ENCODE measurements around the gene TBC1D23. TPM values are rescaled to one million over a fixed set of nuclear protein-coding genes. Genes with fewer than 3 reads are reported as not detected.

Gene TBC1D23
- total RNA-seq, 1 donor from 2014 or later: 35.9 TPM

DNA sequence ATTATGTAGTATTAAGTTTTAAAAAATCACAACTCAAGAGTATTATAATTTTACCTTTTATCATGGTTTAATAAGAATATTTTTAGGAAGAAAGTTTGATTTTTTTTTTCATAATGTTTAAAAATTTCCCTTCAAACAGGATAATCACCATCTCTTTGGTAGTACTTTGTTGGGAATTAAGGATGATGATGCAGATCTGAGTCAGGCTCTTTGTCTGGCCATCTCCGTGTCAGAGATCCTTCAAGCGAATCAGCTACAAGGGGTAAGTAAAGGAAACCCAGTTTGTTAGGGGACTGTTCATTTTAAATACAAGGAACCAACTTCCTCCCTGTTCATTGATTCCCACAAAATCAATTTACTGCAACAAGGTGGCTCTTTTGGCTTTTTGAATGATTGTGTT is 37.0 kb downstream of the TBC1D23 start:
- Histone ChIP-seq H3K36me3 (peaks cover 90% of the 10 kb centered on the region), H3K27ac (replicated peaks) (no peak overlapping the region), H3K9me3 (replicated peaks) (no peaks in the 10 kb centered on the region), H3K4me1 (no peaks in the 10 kb centered on the region), H3K27me3 (ENCODE audit: low read depth) (no peaks in the 10 kb centered on the region), H3K4me3 (no peak overlapping the region)
- no peak for DNase-seq
- intact Hi-C loops (cut with micrococcal nuclease): no loop called here
- TF ChIP-seq, protein P1, sequence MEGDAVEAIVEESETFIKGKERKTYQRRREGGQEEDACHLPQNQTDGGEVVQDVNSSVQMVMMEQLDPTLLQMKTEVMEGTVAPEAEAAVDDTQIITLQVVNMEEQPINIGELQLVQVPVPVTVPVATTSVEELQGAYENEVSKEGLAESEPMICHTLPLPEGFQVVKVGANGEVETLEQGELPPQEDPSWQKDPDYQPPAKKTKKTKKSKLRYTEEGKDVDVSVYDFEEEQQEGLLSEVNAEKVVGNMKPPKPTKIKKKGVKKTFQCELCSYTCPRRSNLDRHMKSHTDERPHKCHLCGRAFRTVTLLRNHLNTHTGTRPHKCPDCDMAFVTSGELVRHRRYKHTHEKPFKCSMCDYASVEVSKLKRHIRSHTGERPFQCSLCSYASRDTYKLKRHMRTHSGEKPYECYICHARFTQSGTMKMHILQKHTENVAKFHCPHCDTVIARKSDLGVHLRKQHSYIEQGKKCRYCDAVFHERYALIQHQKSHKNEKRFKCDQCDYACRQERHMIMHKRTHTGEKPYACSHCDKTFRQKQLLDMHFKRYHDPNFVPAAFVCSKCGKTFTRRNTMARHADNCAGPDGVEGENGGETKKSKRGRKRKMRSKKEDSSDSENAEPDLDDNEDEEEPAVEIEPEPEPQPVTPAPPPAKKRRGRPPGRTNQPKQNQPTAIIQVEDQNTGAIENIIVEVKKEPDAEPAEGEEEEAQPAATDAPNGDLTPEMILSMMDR (IDR thresholded peaks at IDR 0.05; ENCODE audit: borderline replicate concordance): no peak

DNA sequence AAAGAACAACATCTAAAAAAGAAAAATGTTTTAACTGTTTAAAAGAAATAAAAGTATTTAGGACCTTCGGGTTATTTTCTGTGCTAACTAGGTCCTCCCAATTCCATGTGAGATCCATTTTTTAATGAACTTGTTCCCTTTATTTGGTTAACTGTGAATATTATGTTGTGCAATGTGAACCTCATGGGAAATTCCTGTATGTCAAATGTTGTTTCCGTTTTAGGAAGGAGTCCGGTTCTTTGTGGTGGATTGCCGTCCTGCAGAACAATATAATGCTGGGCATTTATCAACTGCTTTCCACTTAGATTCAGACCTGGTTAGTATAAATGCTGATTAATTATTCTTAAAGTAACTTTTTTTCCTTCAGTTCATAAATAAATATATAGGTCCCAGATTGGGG is 38.2 kb downstream of the TBC1D23 start:
- Histone ChIP-seq H3K4me1 (no peaks in the 10 kb centered on the region), H3K27me3 (ENCODE audit: low read depth) (no peaks in the 10 kb centered on the region), H3K36me3 (peaks cover 80% of the 10 kb centered on the region), H3K4me3 (no peak overlapping the region), H3K9me3 (replicated peaks) (no peaks in the 10 kb centered on the region), H3K27ac (replicated peaks) (no peak overlapping the region)
- DNase-seq: no peak
- TF ChIP-seq, protein P1 (IDR thresholded peaks at IDR 0.05; ENCODE audit: borderline replicate concordance): no peak
- intact Hi-C loops (cut with micrococcal nuclease): no loop called here

DNA sequence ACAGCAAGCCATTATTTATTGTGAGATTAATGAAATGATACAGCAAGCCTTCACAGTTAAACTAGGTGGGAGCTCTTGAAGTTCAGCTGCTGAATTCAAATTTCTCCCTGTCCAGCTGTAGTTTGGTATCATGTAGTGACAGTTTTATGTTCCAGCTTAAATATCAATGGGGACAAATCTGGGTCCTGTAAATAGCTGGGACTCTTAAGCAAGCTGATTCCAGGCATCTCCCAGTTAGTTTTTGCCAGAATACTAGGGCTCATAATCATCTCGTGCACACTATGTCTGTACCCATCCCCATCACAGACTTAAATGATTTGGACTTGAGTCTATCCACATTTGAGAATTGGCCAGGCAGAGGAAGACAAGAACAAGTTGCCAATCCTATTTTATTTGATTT is 45.9 kb downstream of the TBC1D23 start:
- peaks cover 80% of the 10 kb centered on the region for H3K36me3 ChIP-seq
- no peak for DNase-seq

DNA sequence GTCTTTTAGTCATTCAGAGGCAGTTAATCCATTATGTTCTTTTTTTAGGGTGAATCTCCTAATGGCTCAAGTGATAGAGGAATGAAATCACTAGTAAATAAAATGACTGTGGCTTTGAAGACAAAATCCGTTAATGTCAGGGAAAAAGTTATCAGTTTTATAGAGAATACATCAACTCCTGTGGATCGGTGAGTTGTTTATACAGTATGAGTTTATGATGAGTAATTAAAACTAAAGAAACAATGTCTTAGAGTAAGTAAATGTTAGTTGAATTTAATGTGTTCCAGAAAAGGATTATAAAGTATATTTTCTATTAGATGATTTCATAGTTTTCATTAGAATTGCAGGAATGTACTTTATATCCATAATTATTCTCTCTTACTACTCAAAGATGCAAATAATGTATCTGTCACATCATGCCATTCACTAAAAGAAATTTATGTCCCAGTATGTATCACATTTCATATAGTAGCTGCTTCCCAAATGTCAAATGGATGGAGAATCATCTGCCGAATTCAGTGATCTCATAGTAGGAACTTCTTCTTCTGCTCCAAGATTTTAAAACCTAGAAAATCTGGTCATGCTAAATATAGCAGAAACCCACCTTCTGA is 49.7 kb downstream of the TBC1D23 start:
- peaks cover 74% of the 10 kb centered on the region for H3K36me3 ChIP-seq
- TF ChIP-seq, protein P1 (IDR thresholded peaks at IDR 0.05; ENCODE audit: borderline replicate concordance): no peak
- no peaks in the 10 kb centered on the region for H3K9me3 ChIP-seq (replicated peaks)
- peaks cover 9% of the 10 kb centered on the region for H3K4me1 ChIP-seq
- no peak for DNase-seq
- H3K27me3 ChIP-seq (ENCODE audit: low read depth): no peaks in the 10 kb centered on the region
- H3K4me3 ChIP-seq: no peak overlapping the region
- intact Hi-C loops (cut with micrococcal nuclease): no loop called here
- no peak overlapping the region for H3K27ac ChIP-seq (replicated peaks)

More for the DNA sequence above, 45.9 kb downstream of the TBC1D23 start:
- H3K27ac ChIP-seq (replicated peaks): no peak overlapping the region
- H3K4me1 ChIP-seq: peaks cover 9% of the 10 kb centered on the region
- TF ChIP-seq, protein P1 (IDR thresholded peaks at IDR 0.05; ENCODE audit: borderline replicate concordance): no peak
- no peak overlapping the region for H3K4me3 ChIP-seq
- no peaks in the 10 kb centered on the region for H3K9me3 ChIP-seq (replicated peaks)
- H3K27me3 ChIP-seq (ENCODE audit: low read depth): no peaks in the 10 kb centered on the region
- intact Hi-C loops (cut with micrococcal nuclease): no loop called here

DNA sequence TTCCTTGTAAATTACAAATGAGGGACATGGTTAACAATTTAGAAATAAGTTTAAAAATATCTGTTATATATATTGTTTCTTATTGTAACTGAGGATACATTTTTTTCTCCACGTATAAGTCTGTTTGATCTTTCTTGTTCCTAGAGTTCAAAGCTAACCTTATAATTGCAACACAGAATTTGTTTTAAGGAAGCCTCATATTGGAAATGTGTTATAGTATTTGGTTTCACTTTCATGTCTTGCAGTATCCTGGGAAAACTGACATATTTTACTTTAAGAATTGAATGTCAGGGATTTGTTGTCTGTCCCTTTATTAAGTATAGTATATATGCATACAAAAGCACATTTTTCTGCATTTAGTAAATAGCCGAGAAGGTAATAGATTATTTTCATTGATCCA is 50.2 kb downstream of the TBC1D23 start:
- H3K27ac ChIP-seq (replicated peaks): no peak overlapping the region
- no peak overlapping the region for H3K4me3 ChIP-seq
- TF ChIP-seq, protein P1 (IDR thresholded peaks at IDR 0.05; ENCODE audit: borderline replicate concordance): no peak
- H3K4me1 ChIP-seq: peaks cover 9% of the 10 kb centered on the region
- intact Hi-C loops (cut with micrococcal nuclease): no loop called here
- no peaks in the 10 kb centered on the region for H3K9me3 ChIP-seq (replicated peaks)
- H3K36me3 ChIP-seq: peaks cover 73% of the 10 kb centered on the region
- no peak for DNase-seq
- no peaks in the 10 kb centered on the region for H3K27me3 ChIP-seq (ENCODE audit: low read depth)

Data from left ventricle myocardium inferior (tissue), 1 donor.